D721Med (cell line): Measurements from ENCODE around the gene CALHM4.

Experiments
- DNase-seq: peaks from one replicate; pipeline ENCODE4 v3.0.0; 2011; ENCODE audit warnings: low spot score; ENCODE audit not compliant: insufficient read length
- FAIRE-seq: peaks from 2 replicates; lab custom pipeline; 2011; peaks lifted over from hg19 to GRCh38; lab: Jason Lieb, UNC
- TF ChIP-seq, protein P1 (sequence below): IDR thresholded peaks from 2 replicates; pipeline ENCODE4 v1.5.1; 2012; ENCODE audit warnings: mild to moderate bottlenecking, control low read depth; ENCODE audit not compliant: insufficient read depth; ENCODE audit errors: missing control alignments

CALHM4 gene

GRCh38 chr6:116556814-116557415 lies 3.4 kb downstream of the CALHM4 start:
- FAIRE-seq (no peak), DNase-seq (no peak)
- TF ChIP-seq, protein P1, sequence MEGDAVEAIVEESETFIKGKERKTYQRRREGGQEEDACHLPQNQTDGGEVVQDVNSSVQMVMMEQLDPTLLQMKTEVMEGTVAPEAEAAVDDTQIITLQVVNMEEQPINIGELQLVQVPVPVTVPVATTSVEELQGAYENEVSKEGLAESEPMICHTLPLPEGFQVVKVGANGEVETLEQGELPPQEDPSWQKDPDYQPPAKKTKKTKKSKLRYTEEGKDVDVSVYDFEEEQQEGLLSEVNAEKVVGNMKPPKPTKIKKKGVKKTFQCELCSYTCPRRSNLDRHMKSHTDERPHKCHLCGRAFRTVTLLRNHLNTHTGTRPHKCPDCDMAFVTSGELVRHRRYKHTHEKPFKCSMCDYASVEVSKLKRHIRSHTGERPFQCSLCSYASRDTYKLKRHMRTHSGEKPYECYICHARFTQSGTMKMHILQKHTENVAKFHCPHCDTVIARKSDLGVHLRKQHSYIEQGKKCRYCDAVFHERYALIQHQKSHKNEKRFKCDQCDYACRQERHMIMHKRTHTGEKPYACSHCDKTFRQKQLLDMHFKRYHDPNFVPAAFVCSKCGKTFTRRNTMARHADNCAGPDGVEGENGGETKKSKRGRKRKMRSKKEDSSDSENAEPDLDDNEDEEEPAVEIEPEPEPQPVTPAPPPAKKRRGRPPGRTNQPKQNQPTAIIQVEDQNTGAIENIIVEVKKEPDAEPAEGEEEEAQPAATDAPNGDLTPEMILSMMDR: no peak

- FAIRE-seq: no peak
- TF ChIP-seq, protein P1: no peak
- DNase-seq: no peak
Measured at GRCh38 chr6:116557893-116558292, 4.3 kb downstream of the CALHM4 start.

GRCh38 chr6:116560130-116560529 lies 6.6 kb downstream of the CALHM4 start:
- FAIRE-seq (no peak), DNase-seq (no peak)
- TF ChIP-seq, protein P1: no peak

DNA sequence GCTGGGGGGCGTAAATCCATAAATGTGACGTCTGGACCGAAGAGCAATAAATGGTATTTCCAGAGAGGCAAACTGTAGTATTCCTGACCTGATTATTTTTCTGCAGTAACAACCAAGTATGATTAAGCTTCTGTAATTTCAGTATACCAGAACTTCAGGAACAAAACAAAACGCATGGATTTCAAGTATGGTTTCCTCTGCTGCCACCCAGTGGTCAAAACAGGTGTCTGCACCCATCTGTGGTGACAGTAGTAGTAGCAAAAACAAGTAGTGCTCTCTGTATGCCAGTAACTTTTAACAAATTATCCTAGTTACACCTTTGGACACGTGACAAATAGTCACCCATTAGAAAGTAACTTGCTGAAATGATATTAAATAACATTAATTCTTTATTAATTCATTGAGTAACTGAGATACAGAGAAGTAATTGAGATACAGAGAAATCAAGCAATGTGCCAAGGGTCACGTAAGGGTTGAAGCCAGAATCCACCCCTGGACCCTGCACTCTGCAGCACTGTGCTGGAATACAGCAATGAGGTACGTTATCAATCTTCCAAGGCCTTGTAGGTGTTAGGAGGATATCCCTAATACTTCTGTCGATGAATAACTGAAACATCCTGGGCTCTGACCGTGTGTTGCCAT lies 7.9 kb downstream of the CALHM4 start:
- no peak for FAIRE-seq
- TF ChIP-seq, protein P1: peak; percentile 86

DNA sequence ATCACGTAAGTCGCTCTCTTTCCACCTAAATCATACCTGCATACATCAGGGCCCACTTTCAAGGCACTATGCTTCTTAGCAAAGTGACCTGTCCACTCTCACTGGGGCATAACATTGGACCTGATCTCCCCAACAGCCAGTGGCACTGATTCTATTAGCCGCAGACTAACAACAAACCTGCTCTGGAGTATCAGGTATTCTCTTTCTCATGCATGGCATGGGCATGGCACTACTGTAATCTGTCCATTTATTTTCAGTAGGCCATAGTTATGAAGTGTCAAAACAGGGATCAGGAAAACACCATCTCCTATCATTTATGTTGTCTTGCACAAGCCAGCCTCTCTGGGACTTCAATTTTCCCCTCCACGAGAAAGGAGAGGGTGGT lies 8.5 kb downstream of the CALHM4 start:
- FAIRE-seq: no peak

More for the DNA sequence above, 7.9 kb downstream of the CALHM4 start:
- no peak for DNase-seq

GRCh38 chr6:116562614-116563013 lies 9.1 kb downstream of the CALHM4 start:
- DNase-seq (no peak), FAIRE-seq (no peak)
- TF ChIP-seq, protein P1: no peak

More for the DNA sequence above, 8.5 kb downstream of the CALHM4 start:
- no peak for DNase-seq
- TF ChIP-seq, protein P1: no peak

DNA sequence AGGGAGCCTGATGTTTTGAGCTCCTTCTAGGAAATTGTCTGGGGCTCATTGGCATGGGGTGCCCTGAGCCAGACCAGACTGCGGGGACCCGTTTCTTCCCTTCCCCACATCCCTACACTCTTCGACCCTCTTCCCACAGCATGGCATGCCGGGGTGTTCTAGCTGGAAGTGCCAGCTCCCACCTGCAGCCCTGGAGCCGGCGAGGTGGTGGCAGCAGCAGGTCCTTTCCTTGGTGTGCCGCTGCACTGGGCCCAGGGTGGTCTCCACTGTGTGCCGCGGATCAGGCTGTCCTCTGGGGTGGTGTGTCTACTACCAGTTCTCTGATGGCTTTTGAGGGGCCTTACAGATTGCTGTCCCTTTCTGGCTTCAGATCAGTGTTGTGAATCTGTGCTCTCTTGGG lies 10.3 kb downstream of the CALHM4 start:
- TF ChIP-seq, protein P1: no peak
- DNase-seq (no peak), FAIRE-seq (no peak)
